ENCODE measurements around the gene RANBP10.

DNA sequence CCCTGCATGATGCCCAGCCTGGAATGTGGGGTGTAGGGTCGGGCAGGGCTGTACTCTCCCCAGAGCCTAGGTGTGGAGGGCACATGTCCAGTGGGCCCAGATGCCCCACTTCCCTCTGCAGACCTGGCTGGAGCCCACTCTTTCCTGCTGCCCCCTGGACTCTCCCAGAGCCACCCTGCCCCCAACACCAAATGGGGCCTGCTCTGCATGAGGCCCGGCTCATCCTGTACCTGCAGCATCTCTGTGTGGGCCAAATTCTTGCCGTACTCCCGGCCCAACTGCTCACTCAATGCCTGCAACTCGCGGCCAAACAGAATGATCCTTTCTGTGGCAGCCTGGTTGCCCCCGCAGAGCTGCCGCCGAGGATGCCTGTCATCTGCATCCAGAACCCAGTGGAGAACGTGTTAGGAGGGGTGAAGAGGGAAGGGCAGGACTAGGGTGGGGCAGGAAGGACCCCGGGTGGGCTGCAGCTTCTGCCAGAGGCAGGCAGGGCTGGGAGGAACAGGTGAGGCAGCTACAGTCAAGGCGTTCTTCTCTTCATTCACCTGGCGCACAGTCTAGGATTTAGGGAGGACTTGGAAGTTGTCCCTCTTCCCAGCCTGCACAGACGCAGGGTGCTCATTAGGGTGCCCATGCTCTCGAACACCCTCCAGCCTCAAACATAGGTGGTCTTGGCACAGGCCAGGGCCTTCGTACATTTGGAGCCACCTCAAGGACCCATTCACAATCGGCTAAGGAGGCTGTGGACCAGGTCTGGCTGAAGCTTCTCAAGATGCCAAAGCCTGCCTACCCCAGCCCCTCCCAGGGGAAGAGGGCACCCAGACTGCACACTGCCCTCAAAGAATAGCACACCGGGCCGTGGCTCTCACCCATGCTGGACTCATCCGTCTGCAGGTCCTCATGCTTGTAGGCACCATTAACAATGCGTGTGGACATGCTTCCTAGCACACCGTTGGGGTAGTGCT, 78.6 kb downstream of the RANBP10 start:
- TF ChIP-seq, protein P1, sequence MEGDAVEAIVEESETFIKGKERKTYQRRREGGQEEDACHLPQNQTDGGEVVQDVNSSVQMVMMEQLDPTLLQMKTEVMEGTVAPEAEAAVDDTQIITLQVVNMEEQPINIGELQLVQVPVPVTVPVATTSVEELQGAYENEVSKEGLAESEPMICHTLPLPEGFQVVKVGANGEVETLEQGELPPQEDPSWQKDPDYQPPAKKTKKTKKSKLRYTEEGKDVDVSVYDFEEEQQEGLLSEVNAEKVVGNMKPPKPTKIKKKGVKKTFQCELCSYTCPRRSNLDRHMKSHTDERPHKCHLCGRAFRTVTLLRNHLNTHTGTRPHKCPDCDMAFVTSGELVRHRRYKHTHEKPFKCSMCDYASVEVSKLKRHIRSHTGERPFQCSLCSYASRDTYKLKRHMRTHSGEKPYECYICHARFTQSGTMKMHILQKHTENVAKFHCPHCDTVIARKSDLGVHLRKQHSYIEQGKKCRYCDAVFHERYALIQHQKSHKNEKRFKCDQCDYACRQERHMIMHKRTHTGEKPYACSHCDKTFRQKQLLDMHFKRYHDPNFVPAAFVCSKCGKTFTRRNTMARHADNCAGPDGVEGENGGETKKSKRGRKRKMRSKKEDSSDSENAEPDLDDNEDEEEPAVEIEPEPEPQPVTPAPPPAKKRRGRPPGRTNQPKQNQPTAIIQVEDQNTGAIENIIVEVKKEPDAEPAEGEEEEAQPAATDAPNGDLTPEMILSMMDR (IDR thresholded peaks at IDR 0.05) = no peak
- no peak for TF ChIP-seq POLR2AphosphoS5 (IDR thresholded peaks at IDR 0.05; ENCODE audit: low read depth, low read length)
